ENCODE measurements around the gene REEP6.
"Not testable (repeated sequence)": the region's sequence is repeated elsewhere in the genome, so short reads cannot be mapped to it uniquely, and the experiment has no call there.

The REEP6 gene

GRCh38 chr19:1526066-1526778, 35.2 kb downstream of the REEP6 start:
- no peak for DNase-seq

GRCh38 chr19:1526979-1527649, 36.1 kb downstream of the REEP6 start:
- DNase-seq, result no peak

GRCh38 chr19:1527650-1528309, 36.8 kb downstream of the REEP6 start:
- DNase-seq, result no peak

GRCh38 chr19:1528596-1529429, 37.8 kb downstream of the REEP6 start:
- no peak for DNase-seq

- DNase-seq, result no peak
Observed at GRCh38 chr19:1529430-1529816, 38.4 kb downstream of the REEP6 start.

GRCh38 chr19:1530856-1531255, 39.9 kb downstream of the REEP6 start:
- not testable (repeated sequence) for DNase-seq

- DNase-seq, result no peak
Observed at GRCh38 chr19:1531587-1531986, 40.6 kb downstream of the REEP6 start.

GRCh38 chr19:1532003-1532402, 41.0 kb downstream of the REEP6 start:
- DNase-seq, result no peak

- DNase-seq, result no peak
Observed at GRCh38 chr19:1533510-1534150, 42.6 kb downstream of the REEP6 start.

- no peak for DNase-seq
Observed at GRCh38 chr19:1534972-1535371, 44.0 kb downstream of the REEP6 start.

GRCh38 chr19:1535699-1536098, 44.7 kb downstream of the REEP6 start:
- DNase-seq, result not testable (repeated sequence)

GRCh38 chr19:1538978-1539377, 48.0 kb downstream of the REEP6 start:
- DNase-seq, result no peak

GRCh38 chr19:1539749-1540148, 48.8 kb downstream of the REEP6 start:
- DNase-seq, result not testable (repeated sequence)

- DNase-seq, result no peak
Observed at GRCh38 chr19:1540365-1540925, 49.5 kb downstream of the REEP6 start.
